B cell (primary cell): ENCODE data around the gene INHBB. TPM values are rescaled to one million over a fixed set of nuclear protein-coding genes. Genes with fewer than 3 reads are reported as not detected.

Experiments
- ATAC-seq: fragments of 200-7000 bp; cut with Tn5 transposase; one replicate; pipeline ENCODE4 v1.10.0; 2021; ENCODE audit warnings: low read depth, mild to moderate bottlenecking, moderate number of reproducible peaks, moderate library complexity
- CTCF ChIA-PET: fragments of 350-600 bp; sonication (Branson Sonifier 250); formaldehyde crosslinking; loops from one replicate; lab custom pipeline; 2021; ENCODE audit warnings: antibody characterized with exemption, inconsistent platforms; lab: Charles Lee
- POLR2A ChIA-PET: fragments of 350-600 bp; sonication (Branson Sonifier 250); formaldehyde crosslinking; loops from one replicate; lab custom pipeline; 2021; ENCODE audit warnings: antibody characterized with exemption; lab: Charles Lee
- DNase-seq: peaks from one replicate; pipeline ENCODE4 v3.0.0; 2013
- H2AFZ ChIP-seq: 2 replicates; pipeline ENCODE4 v1.6.1; 2012; ENCODE audit warnings: mild to moderate bottlenecking, low read depth, low read length; ENCODE audit not compliant: insufficient read depth, poor library complexity, severe bottlenecking
- H3K27ac ChIP-seq, 2 donors: 1 replicate in 1 of 2; 2 replicates in 1 of 2; pipeline ENCODE4 v1.5.1; 2012 to 2013; ENCODE audit warnings: low read length in 2 of 2, mild to moderate bottlenecking in 2 of 2, moderate library complexity in 1 of 2
- H3K27me3 ChIP-seq, 4 experiments: fragments of 200-600 bp in 1 of 4; sonication (generic) in 1 of 4; replicated peaks in 1 of 4; 1 replicate in 2 of 4; 2 replicates in 2 of 4; pipeline versions ENCODE4 v1.6.1 to v1.7.0; 2013 to 2016; ENCODE audit warnings: low read length in 3 of 4, mild to moderate bottlenecking in 2 of 4, mixed read lengths in 1 of 4, moderate library complexity in 1 of 4; ENCODE audit not compliant: insufficient read depth in 4 of 4, control insufficient read depth in 3 of 4; ENCODE audit errors: control extremely low read depth in 1 of 4
- H3K36me3 ChIP-seq, 2 experiments: replicated peaks in 1 of 2; 1 replicate in 1 of 2; 2 replicates in 1 of 2; pipeline versions ENCODE4 v1.6.1 to v1.7.1; 2013; ENCODE audit warnings: low read length in 1 of 2; ENCODE audit not compliant: insufficient read depth in 2 of 2, control insufficient read depth in 1 of 2; ENCODE audit errors: control extremely low read depth in 1 of 2, extremely low read depth in 1 of 2
- H3K4me1 ChIP-seq, 2 donors: fragments of 200-600 bp in 1 of 2; sonication (generic) in 1 of 2; 1 replicate in 1 of 2; 2 replicates in 1 of 2; pipeline versions ENCODE4 v1.5.1 to v1.6.1; 2013 to 2017; ENCODE audit warnings: low read length in 2 of 2; ENCODE audit not compliant: control insufficient read depth in 2 of 2, insufficient read depth in 2 of 2
- H3K4me2 ChIP-seq: replicated peaks from 2 replicates; pipeline ENCODE3; 2012; ENCODE audit warnings: mild to moderate bottlenecking, low read depth, low read length; ENCODE audit not compliant: poor library complexity, severe bottlenecking
- H3K4me3 ChIP-seq, 5 experiments: fragments of 200-600 bp in 1 of 5; sonication (generic) in 1 of 5; 1 replicate in 3 of 5; 2 replicates in 2 of 5; pipeline versions ENCODE4 v1.5.1 to v1.7.0; 2011 to 2016; ENCODE audit warnings: low read length in 4 of 5, mild to moderate bottlenecking in 4 of 5, low read depth in 2 of 5, control low read depth in 1 of 5, moderate library complexity in 1 of 5; ENCODE audit not compliant: insufficient read depth in 1 of 5; ENCODE audit errors: control extremely low read depth in 1 of 5, extremely low read depth in 1 of 5
- H3K79me2 ChIP-seq: fragments of 200-600 bp; sonication (generic); one replicate; pipeline ENCODE4 v1.6.0; 2016; ENCODE audit warnings: low read length; ENCODE audit not compliant: control insufficient read depth, insufficient read depth
- H3K9ac ChIP-seq: fragments of 200-600 bp; sonication (generic); 2 replicates; pipeline ENCODE4 v1.6.1; 2017; ENCODE audit warnings: mild to moderate bottlenecking, low read length, moderate library complexity
- H3K9me3 ChIP-seq, 3 donors: one replicate each; pipeline versions ENCODE4 v1.6.1 to v1.7.1; 2013; ENCODE audit warnings: low read length in 2 of 3; ENCODE audit not compliant: control insufficient read depth in 2 of 3, insufficient read depth in 1 of 3; ENCODE audit errors: control extremely low read depth in 1 of 3
- H4K20me1 ChIP-seq: 2 replicates; pipeline ENCODE4 v1.6.0; 2012; ENCODE audit warnings: mild to moderate bottlenecking, low read length; ENCODE audit not compliant: insufficient read depth, control insufficient read depth, poor library complexity, severe bottlenecking
- H3K27ac Mint-ChIP-seq: one replicate; pipeline ENCODE4 v1.8.0; 2021; ENCODE audit warnings: mixed read lengths
- H3K27me3 Mint-ChIP-seq: one replicate; pipeline ENCODE4 v1.8.0; 2021; ENCODE audit warnings: mixed read lengths
- H3K4me1 Mint-ChIP-seq: one replicate; pipeline ENCODE4 v1.8.0; 2021; ENCODE audit warnings: mixed read lengths
- H3K4me3 Mint-ChIP-seq: one replicate; pipeline ENCODE4 v1.8.0; 2021; ENCODE audit warnings: mixed read lengths
- H3K9me3 Mint-ChIP-seq: one replicate; pipeline ENCODE4 v1.8.0; 2022; ENCODE audit warnings: mixed read lengths; ENCODE audit not compliant: insufficient read depth
- EZH2 ChIP-seq: IDR thresholded peaks from 2 replicates; pipeline ENCODE4 v1.6.1; 2012; ENCODE audit warnings: borderline replicate concordance, low read depth, mild to moderate bottlenecking, moderate library complexity, low read length; ENCODE audit not compliant: insufficient read depth, poor library complexity, severe bottlenecking
- WGBS: methylation state at CpG from one replicate; pipeline ENCODE4 v1.1.5; 2013; ENCODE audit warnings: missing lambda C conversion rate; ENCODE audit not compliant: insufficient coverage; 5-methylcytosine and 5-hydroxymethylcytosine counted together
- intact Hi-C: fragments of 100-400 bp; cut with micrococcal nuclease; formaldehyde crosslinking; loops from one replicate; pipeline ENCODE4 v1.10.0; 2022
- polyA plus RNA-seq: library from polyadenylated mRNA; depleted of rRNA; stranded (reverse); fragments of >200 nt; gene quantifications from 2 replicates; pipeline ENCODE4 v1.2.3, GENCODE V29; 2012
- total RNA-seq, 2 donors: library from RNA; stranded (reverse); fragments of 120-200 nt in 1 of 2; gene quantifications; 1 replicate in 1 of 2; 2 replicates in 1 of 2; pipeline versions ENCODE4 v1.2.3 to v1.2.4, GENCODE V29; 2013 to 2022
- TF ChIP-seq, protein P1 (sequence below): fragments of 200-600 bp; IDR thresholded peaks from one replicate; pipeline ENCODE4 v1.8.0; 2022; ENCODE audit warnings: antibody characterized with exemption, mild to moderate bottlenecking

INHBB gene
- total and polyA plus RNA-seq, 2 donors (not counting 1 experiment from before 2014, with no cell fraction given) = 0.03 TPM; not detected in 1

DNA sequence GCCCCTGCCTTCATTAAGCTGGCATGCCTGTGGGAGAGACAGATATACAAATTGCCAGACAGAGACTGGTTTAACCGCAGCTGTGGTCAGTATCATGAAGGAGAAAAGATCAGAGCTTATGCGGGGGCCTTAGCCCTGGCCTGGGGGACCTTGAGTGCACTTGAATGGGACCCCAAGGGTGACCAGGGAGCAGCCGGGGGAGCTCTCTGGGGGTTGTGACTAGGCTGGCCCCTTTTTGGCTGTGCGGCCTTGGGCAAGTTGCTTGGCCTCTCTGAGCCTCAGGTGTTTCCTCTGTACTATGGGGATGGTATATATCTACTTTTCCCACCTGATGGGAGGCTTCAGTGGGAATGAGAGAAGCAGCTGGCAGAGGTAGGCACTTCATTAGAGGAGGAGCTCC, 35.7 kb downstream of the INHBB start:
- CTCF ChIA-PET = no interaction called here
- Histone ChIP-seq H3K27me3 (no peaks in the 10 kb centered on the region), H3K79me2 (no peaks in the 10 kb centered on the region), H3K4me2 (no peak overlapping the region), H2AFZ (no peak overlapping the region), H3K9me3 (no peaks in the 10 kb centered on the region), H3K36me3 (no peaks in the 10 kb centered on the region), H3K27ac (no peak overlapping the region), H3K9ac (no peak overlapping the region), H3K4me1 (no peaks in the 10 kb centered on the region), H3K4me3 (no peak overlapping the region), H4K20me1 (no peaks in the 10 kb centered on the region)
- intact Hi-C loops = no loop called here
- no peaks in the 10 kb centered on the region for H3K4me1 Mint-ChIP-seq
- H3K27me3 Mint-ChIP-seq = peaks cover 12% of the 10 kb centered on the region
- H3K27ac Mint-ChIP-seq = no peak overlapping the region
- no peak for DNase-seq
- H3K9me3 Mint-ChIP-seq = no peaks in the 10 kb centered on the region
- 93% methylated on average over 3 of the region's 4 CpGs for WGBS
- no peak for ATAC-seq
- TF ChIP-seq, protein P1, sequence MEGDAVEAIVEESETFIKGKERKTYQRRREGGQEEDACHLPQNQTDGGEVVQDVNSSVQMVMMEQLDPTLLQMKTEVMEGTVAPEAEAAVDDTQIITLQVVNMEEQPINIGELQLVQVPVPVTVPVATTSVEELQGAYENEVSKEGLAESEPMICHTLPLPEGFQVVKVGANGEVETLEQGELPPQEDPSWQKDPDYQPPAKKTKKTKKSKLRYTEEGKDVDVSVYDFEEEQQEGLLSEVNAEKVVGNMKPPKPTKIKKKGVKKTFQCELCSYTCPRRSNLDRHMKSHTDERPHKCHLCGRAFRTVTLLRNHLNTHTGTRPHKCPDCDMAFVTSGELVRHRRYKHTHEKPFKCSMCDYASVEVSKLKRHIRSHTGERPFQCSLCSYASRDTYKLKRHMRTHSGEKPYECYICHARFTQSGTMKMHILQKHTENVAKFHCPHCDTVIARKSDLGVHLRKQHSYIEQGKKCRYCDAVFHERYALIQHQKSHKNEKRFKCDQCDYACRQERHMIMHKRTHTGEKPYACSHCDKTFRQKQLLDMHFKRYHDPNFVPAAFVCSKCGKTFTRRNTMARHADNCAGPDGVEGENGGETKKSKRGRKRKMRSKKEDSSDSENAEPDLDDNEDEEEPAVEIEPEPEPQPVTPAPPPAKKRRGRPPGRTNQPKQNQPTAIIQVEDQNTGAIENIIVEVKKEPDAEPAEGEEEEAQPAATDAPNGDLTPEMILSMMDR = no peak
- TF ChIP-seq EZH2 = no peak
- no peak overlapping the region for H3K4me3 Mint-ChIP-seq
- POLR2A ChIA-PET = no interaction called here

DNA sequence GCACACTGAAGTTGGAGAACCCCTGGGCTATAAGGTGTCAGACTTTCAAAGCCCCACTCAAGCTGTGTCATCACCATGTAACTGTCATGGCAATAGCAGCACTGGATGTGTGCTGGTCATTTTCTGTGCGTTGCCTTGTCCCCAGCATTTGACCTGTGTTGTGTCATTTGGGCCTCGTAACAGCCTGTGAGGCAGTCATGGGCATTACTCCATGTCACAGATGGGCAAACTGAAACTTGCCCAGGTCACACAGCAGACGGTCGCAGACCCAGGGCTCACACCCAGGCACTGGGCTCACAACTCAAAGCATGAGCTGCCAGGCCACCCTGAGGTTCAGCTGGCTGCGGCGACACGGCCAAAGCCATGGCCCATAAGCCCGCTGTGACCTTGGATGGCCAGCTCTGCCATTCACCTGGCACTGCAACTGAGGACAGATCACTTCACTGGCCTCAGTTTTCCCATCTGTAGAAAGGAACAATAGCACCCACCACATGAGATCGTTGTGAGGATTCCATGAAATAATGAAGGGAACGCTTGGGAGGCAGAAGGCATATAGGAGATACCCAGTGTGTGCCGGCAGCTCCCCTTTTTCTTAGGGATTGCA, 36.7 kb downstream of the INHBB start:
- no peaks in the 10 kb centered on the region for H3K9me3 ChIP-seq
- H3K79me2 ChIP-seq = no peaks in the 10 kb centered on the region
- no peaks in the 10 kb centered on the region for H3K27me3 ChIP-seq
- no peaks in the 10 kb centered on the region for H3K4me1 ChIP-seq
- H3K27me3 Mint-ChIP-seq = peaks cover 9% of the 10 kb centered on the region
- intact Hi-C loops = no loop called here
- TF ChIP-seq EZH2 = no peak
- TF ChIP-seq, protein P1 = no peak
- H3K36me3 ChIP-seq = no peaks in the 10 kb centered on the region
- no peak overlapping the region for H3K4me3 Mint-ChIP-seq
- ChIA-PET POLR2A (no interaction called here), CTCF (no interaction called here)
- ATAC-seq (no peak), DNase-seq (no peak)
- H4K20me1 ChIP-seq = no peaks in the 10 kb centered on the region
- no peak overlapping the region for H3K9ac ChIP-seq
- no peak overlapping the region for H2AFZ ChIP-seq
- no peak overlapping the region for H3K27ac ChIP-seq
- H3K9me3 Mint-ChIP-seq = no peaks in the 10 kb centered on the region
- WGBS = 98% methylated on average over 10 of the region's 11 CpGs
- no peak overlapping the region for H3K4me3 ChIP-seq
- no peak overlapping the region for H3K4me2 ChIP-seq
- H3K4me1 Mint-ChIP-seq = no peaks in the 10 kb centered on the region
- no peak overlapping the region for H3K27ac Mint-ChIP-seq
